ENCODE data around the gene KRTAP13-2. TPM values are rescaled to one million over a fixed set of nuclear protein-coding genes. Genes with fewer than 3 reads are reported as not detected.

The KRTAP13-2 gene
- total RNA-seq (not detected), polyA plus RNA-seq (not detected)
- long read RNA-seq, donor 1 = 0 reads
- long read RNA-seq, donor 2 = 0 reads

- TF ChIP-seq, protein P1, sequence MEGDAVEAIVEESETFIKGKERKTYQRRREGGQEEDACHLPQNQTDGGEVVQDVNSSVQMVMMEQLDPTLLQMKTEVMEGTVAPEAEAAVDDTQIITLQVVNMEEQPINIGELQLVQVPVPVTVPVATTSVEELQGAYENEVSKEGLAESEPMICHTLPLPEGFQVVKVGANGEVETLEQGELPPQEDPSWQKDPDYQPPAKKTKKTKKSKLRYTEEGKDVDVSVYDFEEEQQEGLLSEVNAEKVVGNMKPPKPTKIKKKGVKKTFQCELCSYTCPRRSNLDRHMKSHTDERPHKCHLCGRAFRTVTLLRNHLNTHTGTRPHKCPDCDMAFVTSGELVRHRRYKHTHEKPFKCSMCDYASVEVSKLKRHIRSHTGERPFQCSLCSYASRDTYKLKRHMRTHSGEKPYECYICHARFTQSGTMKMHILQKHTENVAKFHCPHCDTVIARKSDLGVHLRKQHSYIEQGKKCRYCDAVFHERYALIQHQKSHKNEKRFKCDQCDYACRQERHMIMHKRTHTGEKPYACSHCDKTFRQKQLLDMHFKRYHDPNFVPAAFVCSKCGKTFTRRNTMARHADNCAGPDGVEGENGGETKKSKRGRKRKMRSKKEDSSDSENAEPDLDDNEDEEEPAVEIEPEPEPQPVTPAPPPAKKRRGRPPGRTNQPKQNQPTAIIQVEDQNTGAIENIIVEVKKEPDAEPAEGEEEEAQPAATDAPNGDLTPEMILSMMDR (IDR thresholded peaks at IDR 0.05 in 8 of 11, conservative IDR thresholded peaks at IDR 0.05 in 3 of 11) = no peak
- no peak within 1 kb of the TSS for H3K4me3 ChIP-seq
- no peaks in the 10 kb centered on the region for H3K4me1 ChIP-seq
- 78 to 91% (median 83%) methylated on average over 5 of the region's 5 CpGs for WGBS, 5 donors
- intact Hi-C loops (cut with DNase I; ENCODE audit: low total_unique reads) = no loop called here
- no peak within 1 kb of the TSS for H3K27ac ChIP-seq
- H3K36me3 ChIP-seq = no peaks in the 10 kb centered on the region
- H3K9me3 ChIP-seq = peaks cover 0 to 10% (median 0%) of the 10 kb centered on the region in 8 donors
- no peak for DNase-seq
- no peaks in the 10 kb centered on the region for H3K27me3 ChIP-seq (replicated peaks in 1 of 7)
These were observed at the start of gene KRTAP13-2 for GRCh38 chr21:30372139-30372770. KRTAP13-2 (minus strand) TSS chr21:30372271; CDS start chr21:30372213, 58 bp downstream.

- WGBS, 5 donors = 67 to 84% (median 78%) methylated on average over 5 of the region's 5 CpGs
- Histone ChIP-seq H3K36me3 (no peaks in the 10 kb centered on the region), H3K27me3 (replicated peaks in 1 of 7) (no peaks in the 10 kb centered on the region), H3K4me1 (no peaks in the 10 kb centered on the region), H3K9me3 (peaks cover 0 to 18% (median 2%) of the 10 kb centered on the region in 8 donors), H3K4me3 (no peak overlapping the region), H3K27ac (no peak overlapping the region)
- no peak for DNase-seq
- TF ChIP-seq POLR2AphosphoS5 (IDR thresholded peaks at IDR 0.05) (no peak), POLR2A (IDR thresholded peaks at IDR 0.05) (no peak)
- TF ChIP-seq, protein P1 (IDR thresholded peaks at IDR 0.05 in 8 of 11, conservative IDR thresholded peaks at IDR 0.05 in 3 of 11) = no peak
- intact Hi-C loops (cut with DNase I; ENCODE audit: low total_unique reads) = no loop called here
These were observed 43.9 kb upstream of the KRTAP13-2 start for GRCh38 chr21:30415993-30416392.

GRCh38 chr21:30408782-30409494 is 36.9 kb upstream of the KRTAP13-2 start:
- Histone ChIP-seq H3K4me1 (no peaks in the 10 kb centered on the region), H3K9me3 (peaks cover 0 to 21% (median 12%) of the 10 kb centered on the region in 8 donors), H3K36me3 (no peaks in the 10 kb centered on the region), H3K27me3 (replicated peaks in 1 of 7) (no peaks in the 10 kb centered on the region), H3K27ac (no peak overlapping the region), H3K4me3 (no peak overlapping the region)
- 31 to 38% (median 36%) methylated on average over 12 to 14 of the region's 14 CpGs for whole genome bisulfite sequencing, 5 donors
- no peak for DNase-seq
- TF ChIP-seq POLR2AphosphoS5 (IDR thresholded peaks at IDR 0.05) (no peak), POLR2A (IDR thresholded peaks at IDR 0.05) (no peak)
- TF ChIP-seq, protein P1 (IDR thresholded peaks at IDR 0.05 in 8 of 11, conservative IDR thresholded peaks at IDR 0.05 in 3 of 11) = no peak
- intact Hi-C loops (cut with DNase I; ENCODE audit: low total_unique reads) = no loop called here

- 72 to 83% (median 79%) methylated on average over 4 of the region's 4 CpGs for WGBS, 5 donors
- Histone ChIP-seq H3K4me1 (no peaks in the 10 kb centered on the region), H3K9me3 (peaks cover 0 to 7% (median 4%) of the 10 kb centered on the region in 8 donors), H3K27ac (no peak within 1 kb of the TSS), H3K27me3 (replicated peaks in 1 of 7) (no peaks in the 10 kb centered on the region), H3K4me3 (no peak within 1 kb of the TSS), H3K36me3 (no peaks in the 10 kb centered on the region)
- DNase-seq = no peak
- intact Hi-C loops (cut with DNase I; ENCODE audit: low total_unique reads) = no loop called here
- TF ChIP-seq POLR2A (IDR thresholded peaks at IDR 0.05) = no peak
- TF ChIP-seq, protein P1 (IDR thresholded peaks at IDR 0.05 in 8 of 11, conservative IDR thresholded peaks at IDR 0.05 in 3 of 11) = no peak
- TF ChIP-seq POLR2AphosphoS5 (IDR thresholded peaks at IDR 0.05) = no peak
These were observed 23.7 kb upstream of the KRTAP13-2 start, which contains the start of gene KRTAP13-1 for GRCh38 chr21:30395731-30396130. KRTAP13-1 (plus strand) TSS chr21:30396031; CDS start chr21:30396087, 56 bp downstream.
